ENCODE measurements around the gene SPG7.

SPG7 gene

DNA sequence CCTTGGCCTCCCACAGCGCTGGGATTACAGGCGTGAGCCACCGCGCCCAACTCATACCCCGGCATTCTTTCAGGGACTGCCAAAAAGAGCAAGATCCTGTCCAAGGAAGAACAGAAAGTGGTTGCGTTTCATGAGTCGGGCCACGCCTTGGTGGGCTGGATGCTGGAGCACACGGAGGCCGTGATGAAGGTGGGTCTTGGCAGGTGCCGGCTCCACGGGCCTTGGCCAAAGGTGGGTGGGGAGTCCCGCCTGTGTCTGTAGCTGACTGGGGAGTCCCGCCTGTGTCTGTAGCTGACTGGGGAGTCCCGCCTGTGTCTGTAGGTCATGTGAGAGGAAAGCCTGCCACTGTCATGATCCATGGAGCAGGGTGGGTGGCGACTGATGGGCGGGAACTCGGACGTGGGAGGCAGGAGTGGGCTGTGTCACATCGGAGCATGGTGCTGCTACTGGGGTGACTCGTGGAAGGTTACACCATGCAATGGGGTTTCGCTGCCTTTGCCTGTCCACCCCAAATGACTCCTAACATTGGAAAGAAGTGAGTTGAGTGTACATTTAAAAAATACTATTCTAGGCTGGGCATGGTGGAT is 42.3 kb downstream of the SPG7 start:
- Histone ChIP-seq H3K4me1 (ENCODE audit: control insufficient read depth, insufficient read depth, low read length) (no peaks in the 10 kb centered on the region), H3K27ac (ENCODE audit: extremely low read depth, low read depth, low read length) (no peak overlapping the region), H3K36me3 (ENCODE audit: control insufficient read depth in 2 of 2, insufficient read depth in 1 of 2, low read length in 2 of 2) (peaks cover 7 to 95% of the 10 kb centered on the region in 2 experiments; a peak in 2 of 3 replicates), H3K9me3 (ENCODE audit: control insufficient read depth, insufficient read depth, low read depth, low read length) (no peaks in the 10 kb centered on the region), H3K4me3 (ENCODE audit: low read depth, low read length) (no peak overlapping the region)
- POLR2A ChIA-PET = no interaction called here
- CTCF ChIA-PET = no interaction called here
- no peak for TF ChIP-seq ZNF777 (tag by site-specific recombination; IDR thresholded peaks at IDR 0.05; ENCODE audit: borderline replicate concordance)
- TF ChIP-seq, protein P1, sequence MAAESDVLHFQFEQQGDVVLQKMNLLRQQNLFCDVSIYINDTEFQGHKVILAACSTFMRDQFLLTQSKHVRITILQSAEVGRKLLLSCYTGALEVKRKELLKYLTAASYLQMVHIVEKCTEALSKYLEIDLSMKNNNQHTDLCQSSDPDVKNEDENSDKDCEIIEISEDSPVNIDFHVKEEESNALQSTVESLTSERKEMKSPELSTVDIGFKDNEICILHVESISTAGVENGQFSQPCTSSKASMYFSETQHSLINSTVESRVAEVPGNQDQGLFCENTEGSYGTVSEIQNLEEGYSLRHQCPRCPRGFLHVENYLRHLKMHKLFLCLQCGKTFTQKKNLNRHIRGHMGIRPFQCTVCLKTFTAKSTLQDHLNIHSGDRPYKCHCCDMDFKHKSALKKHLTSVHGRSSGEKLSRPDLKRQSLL (tag by site-specific recombination; IDR thresholded peaks at IDR 0.05) = no peak
- peak; percentile 73 for TF ChIP-seq EGR2 (tag by site-specific recombination; IDR thresholded peaks at IDR 0.05; ENCODE audit: low read depth)
- peak; percentile 79 for TF ChIP-seq ZFHX2 (tag by site-specific recombination; conservative IDR thresholded peaks at IDR 0.05)
- TF ChIP-seq ZNF324 (tag by site-specific recombination; IDR thresholded peaks at IDR 0.05) = no peak
- TF ChIP-seq, protein P2, sequence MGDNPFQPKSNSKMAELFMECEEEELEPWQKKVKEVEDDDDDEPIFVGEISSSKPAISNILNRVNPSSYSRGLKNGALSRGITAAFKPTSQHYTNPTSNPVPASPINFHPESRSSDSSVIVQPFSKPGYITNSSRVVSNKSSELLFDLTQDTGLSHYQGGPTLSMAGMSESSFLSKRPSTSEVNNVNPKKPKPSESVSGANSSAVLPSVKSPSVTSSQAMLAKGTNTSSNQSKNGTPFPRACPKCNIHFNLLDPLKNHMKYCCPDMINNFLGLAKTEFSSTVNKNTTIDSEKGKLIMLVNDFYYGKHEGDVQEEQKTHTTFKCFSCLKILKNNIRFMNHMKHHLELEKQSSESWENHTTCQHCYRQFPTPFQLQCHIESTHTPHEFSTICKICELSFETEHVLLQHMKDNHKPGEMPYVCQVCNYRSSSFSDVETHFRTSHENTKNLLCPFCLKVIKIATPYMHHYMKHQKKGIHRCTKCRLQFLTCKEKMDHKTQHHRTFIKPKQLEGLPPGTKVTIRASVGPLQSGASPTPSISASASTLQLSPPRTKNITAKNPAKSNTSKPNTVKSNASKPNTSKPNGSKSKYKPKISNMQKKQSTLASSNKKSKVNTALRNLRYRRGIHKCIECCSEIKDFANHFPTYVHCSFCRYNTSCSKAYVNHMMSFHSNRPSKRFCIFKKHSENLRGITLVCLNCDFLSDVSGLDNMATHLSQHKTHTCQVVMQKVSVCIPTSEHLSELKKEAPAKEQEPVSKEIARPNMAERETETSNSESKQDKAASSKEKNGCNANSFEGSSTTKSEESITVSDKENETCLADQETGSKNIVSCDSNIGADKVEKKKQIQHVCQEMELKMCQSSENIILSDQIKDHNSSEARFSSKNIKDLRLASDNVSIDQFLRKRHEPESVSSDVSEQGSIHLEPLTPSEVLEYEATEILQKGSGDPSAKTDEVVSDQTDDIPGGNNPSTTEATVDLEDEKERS (tag by site-specific recombination; IDR thresholded peaks at IDR 0.05) = no peak
- no peak for TF ChIP-seq ZNF223 (tag by site-specific recombination; IDR thresholded peaks at IDR 0.05)
- TF ChIP-seq ZNF560 (tag by site-specific recombination; IDR thresholded peaks at IDR 0.05; ENCODE audit: borderline replicate concordance) = no peak
- TF ChIP-seq AEBP2 (tag by site-specific recombination; IDR thresholded peaks at IDR 0.05; ENCODE audit: borderline replicate concordance) = no peak
- TF ChIP-seq, protein P3, sequence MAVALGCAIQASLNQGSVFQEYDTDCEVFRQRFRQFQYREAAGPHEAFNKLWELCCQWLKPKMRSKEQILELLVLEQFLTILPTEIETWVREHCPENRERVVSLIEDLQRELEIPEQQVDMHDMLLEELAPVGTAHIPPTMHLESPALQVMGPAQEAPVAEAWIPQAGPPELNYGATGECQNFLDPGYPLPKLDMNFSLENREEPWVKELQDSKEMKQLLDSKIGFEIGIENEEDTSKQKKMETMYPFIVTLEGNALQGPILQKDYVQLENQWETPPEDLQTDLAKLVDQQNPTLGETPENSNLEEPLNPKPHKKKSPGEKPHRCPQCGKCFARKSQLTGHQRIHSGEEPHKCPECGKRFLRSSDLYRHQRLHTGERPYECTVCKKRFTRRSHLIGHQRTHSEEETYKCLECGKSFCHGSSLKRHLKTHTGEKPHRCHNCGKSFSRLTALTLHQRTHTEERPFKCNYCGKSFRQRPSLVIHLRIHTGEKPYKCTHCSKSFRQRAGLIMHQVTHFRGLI (tag by site-specific recombination; IDR thresholded peaks at IDR 0.05) = no peak
- TF ChIP-seq, protein P4, sequence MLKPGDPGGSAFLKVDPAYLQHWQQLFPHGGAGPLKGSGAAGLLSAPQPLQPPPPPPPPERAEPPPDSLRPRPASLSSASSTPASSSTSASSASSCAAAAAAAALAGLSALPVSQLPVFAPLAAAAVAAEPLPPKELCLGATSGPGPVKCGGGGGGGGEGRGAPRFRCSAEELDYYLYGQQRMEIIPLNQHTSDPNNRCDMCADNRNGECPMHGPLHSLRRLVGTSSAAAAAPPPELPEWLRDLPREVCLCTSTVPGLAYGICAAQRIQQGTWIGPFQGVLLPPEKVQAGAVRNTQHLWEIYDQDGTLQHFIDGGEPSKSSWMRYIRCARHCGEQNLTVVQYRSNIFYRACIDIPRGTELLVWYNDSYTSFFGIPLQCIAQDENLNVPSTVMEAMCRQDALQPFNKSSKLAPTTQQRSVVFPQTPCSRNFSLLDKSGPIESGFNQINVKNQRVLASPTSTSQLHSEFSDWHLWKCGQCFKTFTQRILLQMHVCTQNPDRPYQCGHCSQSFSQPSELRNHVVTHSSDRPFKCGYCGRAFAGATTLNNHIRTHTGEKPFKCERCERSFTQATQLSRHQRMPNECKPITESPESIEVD (tag by site-specific recombination; IDR thresholded peaks at IDR 0.05) = no peak
- TF ChIP-seq ZNF146 (tag by site-specific recombination; IDR thresholded peaks at IDR 0.05) = no peak
- no peak for TF ChIP-seq ZFP37 (tag by site-specific recombination; IDR thresholded peaks at IDR 0.05)

DNA sequence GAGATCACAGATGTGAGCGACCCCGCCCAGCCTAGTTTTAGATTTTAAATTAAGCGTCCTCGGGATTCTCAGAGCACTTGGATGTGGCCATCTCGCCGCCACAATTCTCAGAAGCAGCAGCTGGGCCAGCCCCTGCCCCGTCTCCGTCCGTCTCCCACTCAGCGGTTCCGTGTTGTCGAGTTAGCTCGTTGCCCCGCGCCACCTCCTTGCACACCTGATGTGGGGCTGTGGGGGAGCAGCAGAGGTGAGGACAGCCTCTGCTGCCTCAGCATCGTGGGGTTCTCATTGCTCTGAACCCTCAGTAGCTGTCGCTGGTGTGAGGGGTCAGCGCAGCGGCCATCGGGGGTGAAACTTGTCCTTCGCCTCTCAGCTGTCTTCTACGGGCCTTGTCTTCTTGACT is 44.1 kb downstream of the SPG7 start:
- Histone ChIP-seq H3K4me1 (ENCODE audit: control insufficient read depth, insufficient read depth, low read length) (no peaks in the 10 kb centered on the region), H3K4me3 (ENCODE audit: low read depth, low read length) (no peak overlapping the region), H3K9me3 (ENCODE audit: control insufficient read depth, insufficient read depth, low read depth, low read length) (no peaks in the 10 kb centered on the region), H3K36me3 (ENCODE audit: control insufficient read depth in 2 of 2, insufficient read depth in 1 of 2, low read length in 2 of 2) (peaks cover 0 to 94% of the 10 kb centered on the region in 2 experiments; a peak in 2 of 3 replicates), H3K27ac (ENCODE audit: extremely low read depth, low read depth, low read length) (no peak overlapping the region)
- POLR2A ChIA-PET = no interaction called here
- CTCF ChIA-PET = interaction anchor here (1.0 kb wide), 1 partner anchor 15 kb away, joined by 3 read pairs; no protein-coding TSS in a partner anchor
- TF ChIP-seq ZNF530 (tag by site-specific recombination; IDR thresholded peaks at IDR 0.05; ENCODE audit: low read depth) (no peak), ZNF433 (tag by site-specific recombination; IDR thresholded peaks at IDR 0.05; ENCODE audit: low read depth) (no peak), GLIS2 (tag by site-specific recombination; IDR thresholded peaks at IDR 0.05) (no peak), ZBTB8A (tag by site-specific recombination; IDR thresholded peaks at IDR 0.05) (no peak), ZNF792 (tag by site-specific recombination; IDR thresholded peaks at IDR 0.05) (no peak), ZNF837 (tag by site-specific recombination; IDR thresholded peaks at IDR 0.05) (no peak), TRIM28 (IDR thresholded peaks at IDR 0.05; ENCODE audit: borderline replicate concordance, low read length) (no peak), ZNF416 (tag by site-specific recombination; IDR thresholded peaks at IDR 0.05) (no peak), ZNF692 (tag by site-specific recombination; IDR thresholded peaks at IDR 0.05) (no peak), ZNF266 (tag by site-specific recombination; IDR thresholded peaks at IDR 0.05; ENCODE audit: low read depth) (no peak), ZNF704 (tag by site-specific recombination; IDR thresholded peaks at IDR 0.05) (no peak)

All from HEK293 (cell line).